OCI-LY3 (cell line): ENCODE data around the gene GGTLC3.
"Not testable (repeated sequence)": the region's sequence is repeated elsewhere in the genome, so short reads cannot be mapped to it uniquely, and the experiment has no call there.

Source experiments
- H2AFZ ChIP-seq: fragments of 200-600, 300-600 bp; shearing (Covaris generic); 2 replicates; pipeline ENCODE4 v1.6.0; 2014; ENCODE audit warnings: antibody characterized with exemption, low read depth, low read length
- H3K27ac ChIP-seq: fragments of 200-600, 300-600 bp; sonication (generic); 2 replicates; pipeline ENCODE4 v1.5.1; 2014; ENCODE audit warnings: mild to moderate bottlenecking, low read length, moderate library complexity, mixed read lengths
- H3K27me3 ChIP-seq: fragments of 200-600, 300-600 bp; sonication (generic); 2 replicates; pipeline ENCODE4 v1.6.1; 2014; ENCODE audit warnings: low read depth, low read length, mixed read lengths
- H3K36me3 ChIP-seq: fragments of 200-600, 300-600 bp; sonication (generic); replicated peaks from 2 replicates; pipeline ENCODE3; 2014; ENCODE audit warnings: low read depth, low read length, mixed read lengths
- H3K4me1 ChIP-seq: fragments of 300-600, 200-600 bp; sonication (generic); 2 replicates; pipeline ENCODE4 v1.6.1; 2014; ENCODE audit warnings: low read length, mixed read lengths
- H3K4me2 ChIP-seq: fragments of 200-600, 300-600 bp; sonication (generic); 2 replicates; pipeline ENCODE4 v1.6.1; 2014; ENCODE audit warnings: low read length, mixed read lengths
- H3K4me3 ChIP-seq: fragments of 300-600, 200-600 bp; sonication (generic); 2 replicates; pipeline ENCODE4 v1.5.1; 2014; ENCODE audit warnings: antibody characterized with exemption, mild to moderate bottlenecking, low read length, moderate library complexity
- H3K79me2 ChIP-seq: fragments of 300-600, 200-600 bp; shearing (Covaris generic); 2 replicates; pipeline ENCODE4 v1.6.1; 2014; ENCODE audit warnings: mild to moderate bottlenecking, low read length, mixed read lengths
- H3K9ac ChIP-seq: fragments of 300-600, 200-600 bp; shearing (Covaris generic); 2 replicates; pipeline ENCODE4 v1.6.0; 2014; ENCODE audit warnings: mild to moderate bottlenecking, low read length, moderate library complexity
- H3K9me3 ChIP-seq: fragments of 200-600, 300-600 bp; shearing (Covaris generic); 2 replicates; pipeline ENCODE4 v1.6.1; 2014; ENCODE audit warnings: low read length, mixed read lengths; ENCODE audit not compliant: insufficient read depth
- H4K20me1 ChIP-seq: fragments of 200-600, 300-600 bp; sonication (generic); 2 replicates; pipeline ENCODE4 v1.6.1; 2016; ENCODE audit warnings: low read length, mixed read lengths; ENCODE audit not compliant: insufficient read depth

The GGTLC3 gene

GRCh38 chr22:18544615-18545014, 26.7 kb upstream of the GGTLC3 start:
- not testable (repeated sequence) for H3K36me3 ChIP-seq, H4K20me1 ChIP-seq, H3K27me3 ChIP-seq, H3K27ac ChIP-seq, H3K4me3 ChIP-seq, H2AFZ ChIP-seq, H3K9me3 ChIP-seq, H3K4me2 ChIP-seq, H3K79me2 ChIP-seq, H3K9ac ChIP-seq, H3K4me1 ChIP-seq

GRCh38 chr22:18543400-18543799, 25.4 kb upstream of the GGTLC3 start:
- not testable (repeated sequence) for H3K9me3 ChIP-seq, H3K27ac ChIP-seq, H3K9ac ChIP-seq, H3K4me2 ChIP-seq, H3K79me2 ChIP-seq, H4K20me1 ChIP-seq, H3K36me3 ChIP-seq, H3K27me3 ChIP-seq, H3K4me3 ChIP-seq, H2AFZ ChIP-seq, H3K4me1 ChIP-seq

GRCh38 chr22:18539994-18540393, 22.0 kb upstream of the GGTLC3 start:
- H3K79me2 ChIP-seq, H4K20me1 ChIP-seq, H3K4me2 ChIP-seq, H3K9ac ChIP-seq, H3K4me3 ChIP-seq, H3K9me3 ChIP-seq, H3K36me3 ChIP-seq, H2AFZ ChIP-seq, H3K27me3 ChIP-seq, H3K27ac ChIP-seq, H3K4me1 ChIP-seq: not testable (repeated sequence)

GRCh38 chr22:18534315-18534714, 16.4 kb upstream of the GGTLC3 start:
- not testable (repeated sequence) for H3K4me2 ChIP-seq, H3K27ac ChIP-seq, H2AFZ ChIP-seq, H3K27me3 ChIP-seq, H3K4me1 ChIP-seq, H3K36me3 ChIP-seq, H3K4me3 ChIP-seq, H3K79me2 ChIP-seq, H3K9ac ChIP-seq, H4K20me1 ChIP-seq, H3K9me3 ChIP-seq

- not testable (repeated sequence) for H3K27ac ChIP-seq, H3K4me1 ChIP-seq
Measured at GRCh38 chr22:18533633-18534032, 15.7 kb upstream of the GGTLC3 start.

GRCh38 chr22:18529416-18530145, 11.6 kb upstream of the GGTLC3 start:
- not testable (repeated sequence) for H3K4me2 ChIP-seq, H3K27me3 ChIP-seq, H3K4me3 ChIP-seq, H2AFZ ChIP-seq, H3K79me2 ChIP-seq, H3K36me3 ChIP-seq, H4K20me1 ChIP-seq, H3K9ac ChIP-seq, H3K9me3 ChIP-seq, H3K27ac ChIP-seq, H3K4me1 ChIP-seq

More at GRCh38 chr22:18533633-18534032, 15.7 kb upstream of the GGTLC3 start:
- H3K4me3 ChIP-seq, H4K20me1 ChIP-seq, H3K4me2 ChIP-seq, H3K9ac ChIP-seq, H3K9me3 ChIP-seq, H3K79me2 ChIP-seq, H3K36me3 ChIP-seq, H2AFZ ChIP-seq, H3K27me3 ChIP-seq: not testable (repeated sequence)

GRCh38 chr22:18528597-18529415, 10.8 kb upstream of the GGTLC3 start:
- H4K20me1 ChIP-seq, H2AFZ ChIP-seq, H3K36me3 ChIP-seq, H3K4me2 ChIP-seq, H3K9me3 ChIP-seq, H3K4me1 ChIP-seq, H3K79me2 ChIP-seq, H3K27me3 ChIP-seq: not testable (repeated sequence)
- Histone ChIP-seq H3K27ac (peak overlapping the region; percentile 65), H3K4me3 (peak overlapping the region; percentile 68), H3K9ac (peak overlapping the region; percentile 45; the same call in 1 of the 2 replicates)

GRCh38 chr22:18527752-18528596, 10.0 kb upstream of the GGTLC3 start, which contains the start of gene TMEM191B:
Gene TMEM191B (plus strand): TSS chr22:18527802. CDS start chr22:18527981, 179 bp downstream.
- peak within 1 kb of the TSS; percentile 69 for H3K4me3 ChIP-seq
- H2AFZ ChIP-seq, H4K20me1 ChIP-seq, H3K79me2 ChIP-seq, H3K36me3 ChIP-seq, H3K9me3 ChIP-seq, H3K4me1 ChIP-seq, H3K27me3 ChIP-seq: not testable (repeated sequence)
- peak within 1 kb of the TSS; percentile 43; the same call in 1 of the 2 replicates for H3K9ac ChIP-seq
- H3K4me2 ChIP-seq = peak within 1 kb of the TSS; percentile 39; the same call in 1 of the 2 replicates
- H3K27ac ChIP-seq = peak within 1 kb of the TSS; percentile 65

GRCh38 chr22:18523328-18523727, 5.4 kb upstream of the GGTLC3 start:
- not testable (repeated sequence) for H3K4me2 ChIP-seq, H3K4me3 ChIP-seq, H3K9me3 ChIP-seq, H2AFZ ChIP-seq, H3K36me3 ChIP-seq, H3K79me2 ChIP-seq, H3K27me3 ChIP-seq, H3K9ac ChIP-seq, H3K4me1 ChIP-seq, H3K27ac ChIP-seq, H4K20me1 ChIP-seq
